K562 (cell line): ENCODE data around the gene U2AF1L4. TPM values are rescaled to one million over a fixed set of nuclear protein-coding genes. Genes with fewer than 3 reads are reported as not detected.

Experiments
- CBFB ChIP-seq: sonication (generic); formaldehyde crosslinking; IDR thresholded peaks from 2 replicates; pipeline ENCODE4 v1.4.0; 2020; ENCODE audit warnings: mild to moderate bottlenecking, missing genetic modification reagents
- EZH2 ChIP-seq: IDR thresholded peaks from 2 replicates; pipeline ENCODE4 v1.6.1; 2012; ENCODE audit warnings: low read depth, mild to moderate bottlenecking, inconsistent platforms, low read length, borderline replicate concordance
- MAX ChIP-seq: sonication (generic); formaldehyde crosslinking; IDR thresholded peaks from 2 replicates; pipeline ENCODE4 v1.9.0; 2022; ENCODE audit warnings: mild to moderate bottlenecking, missing genetic modification reagents
- PKNOX1 ChIP-seq: fragments of 450-650 bp; IDR thresholded peaks from 2 replicates; pipeline ENCODE4 v1.6.1; 2016
- RBM22 ChIP-seq: fragments of 200-400 bp; formaldehyde crosslinking; IDR thresholded peaks from 2 replicates; pipeline ENCODE4 v1.6.1; 2018; ENCODE audit warnings: low read length, low read depth; ENCODE audit not compliant: poor library complexity, severe bottlenecking
- STAT5B ChIP-seq: fragments of 250-450 bp; sonication (Bioruptor Pico); IDR thresholded peaks from 2 replicates; pipeline ENCODE4 v1.8.0; 2021; ENCODE audit warnings: mild to moderate bottlenecking, inconsistent platforms
- ZBTB40 ChIP-seq, 2 experiments: fragments of 450-650 bp in 1 of 2; sonication (generic) in 1 of 2; formaldehyde crosslinking in 1 of 2; IDR thresholded peaks; 2 replicates each; pipeline versions ENCODE4 v1.7.1 to v1.9.0; 2016 to 2022; ENCODE audit warnings: inconsistent platforms in 1 of 2, mild to moderate bottlenecking in 1 of 2, missing genetic modification reagents in 1 of 2
- polyA plus RNA-seq, 8 experiments: library from polyadenylated mRNA; depleted of rRNA in 4 of 8; stranded (reverse) in 5 of 8; unstranded in 3 of 8; fragments of >200 nt; fragmentation: Nextera tagmentation in 2 of 8; fragmentation: Illumina TruSeq in 1 of 8; extraction: Ambion mirVana in 2 of 8; extraction: Trizol in 1 of 8; gene quantifications; 2 replicates each; pipeline versions ENCODE4 v1.2.1 to v1.2.3, GENCODE V29; 2011 to 2014; ENCODE audit warnings: inconsistent platforms in 1 of 8, missing spikeins in 1 of 8
- total RNA-seq, 7 experiments: library from RNA; depleted of rRNA in 6 of 7; stranded (reverse); fragments of >200 nt in 6 of 7; fragmentation: Illumina TruSeq in 2 of 7; extraction: Trizol in 2 of 7; gene quantifications; 2 replicates each; pipeline versions ENCODE4 v1.2.1 to v1.2.3, GENCODE V29; 2011 to 2021; ENCODE audit warnings: low replicate concordance in 1 of 7

Gene U2AF1L4
- total and polyA plus RNA-seq, 9 of the 15 experiments (the other 6 are each of a cell fraction or from before 2014, with no cell fraction given): 8.4 to 19.5 (median 12.6) TPM

- TF ChIP-seq ZBTB40 (IDR thresholded peaks at IDR 0.05): peak; percentile 76
- no peak for TF ChIP-seq ZBTB40 (CRISPR knock-in tag; IDR thresholded peaks at IDR 0.05)
- TF ChIP-seq MAX: peak; percentile 53; the same call in 1 of the 2 replicates
- TF ChIP-seq CBFB (CRISPR knock-in tag): peak; percentile 97
- TF ChIP-seq RBM22: peak; percentile 74
- TF ChIP-seq EZH2: no peak
- TF ChIP-seq PKNOX1: peak; percentile 100
- no peak for TF ChIP-seq STAT5B (CRISPR knock-in tag)
Measured at GRCh38 chr19:35757749-35758608, 12.8 kb upstream of the U2AF1L4 start, which contains the start of gene PROSER3 (continued).
